CD4-positive, alpha-beta T cell (primary cell): ENCODE measurements around the gene PCDH9. TPM values are rescaled to one million over a fixed set of nuclear protein-coding genes. Genes with fewer than 3 reads are reported as not detected.

Source experiments
- ATAC-seq: fragments of 200-7000 bp; cut with Tn5 transposase; one replicate; pipeline ENCODE4 v1.10.0; 2022; ENCODE audit warnings: mild to moderate bottlenecking; ENCODE audit not compliant: poor library complexity
- CTCF ChIA-PET: fragments of 350-600 bp; sonication (Branson Sonifier 250); formaldehyde crosslinking; loops from one replicate; lab custom pipeline; 2021; ENCODE audit warnings: antibody characterized with exemption, inconsistent platforms; lab: Charles Lee
- POLR2A ChIA-PET: fragments of 350-600 bp; sonication (Branson Sonifier 250); formaldehyde crosslinking; loops from one replicate; lab custom pipeline; 2021; ENCODE audit warnings: antibody characterized with exemption, inconsistent platforms; lab: Charles Lee
- DNase-seq, 14 experiments: peaks; one replicate each; pipeline ENCODE4 v3.0.0-alpha.2; 2013 to 2020; ENCODE audit warnings: mixed read lengths in 2 of 14
- H3K27ac ChIP-seq, 2 donors: one replicate each; pipeline versions ENCODE4 v1.5.1 to v1.7.0; 2013; ENCODE audit warnings: low read length in 2 of 2, low read depth in 1 of 2, mild to moderate bottlenecking in 1 of 2
- H3K27me3 ChIP-seq, 2 experiments: 1 replicate in 1 of 2; 2 replicates in 1 of 2; pipeline versions ENCODE4 v1.6.1 to v1.7.0; 2013; ENCODE audit warnings: low read length in 2 of 2, control low read depth in 1 of 2, mild to moderate bottlenecking in 1 of 2, moderate library complexity in 1 of 2; ENCODE audit not compliant: insufficient read depth in 2 of 2, control insufficient read depth in 1 of 2
- H3K36me3 ChIP-seq: one replicate; pipeline ENCODE4 v1.6.1; 2013; ENCODE audit warnings: low read length, control low read depth; ENCODE audit not compliant: insufficient read depth
- H3K4me1 ChIP-seq: one replicate; pipeline ENCODE4 v1.6.1; 2013; ENCODE audit warnings: low read length, control low read depth; ENCODE audit not compliant: insufficient read depth
- H3K4me3 ChIP-seq: one replicate; pipeline ENCODE4 v1.5.1; 2013; ENCODE audit warnings: mild to moderate bottlenecking, low read length, moderate library complexity
- H3K9me3 ChIP-seq, 2 experiments: 1 replicate in 1 of 2; 2 replicates in 1 of 2; pipeline versions ENCODE4 v1.6.1 to v1.7.0; 2013; ENCODE audit warnings: low read length in 2 of 2, mild to moderate bottlenecking in 2 of 2, control low read depth in 1 of 2, moderate library complexity in 1 of 2; ENCODE audit not compliant: control insufficient read depth in 1 of 2, insufficient read depth in 1 of 2
- H3K27ac Mint-ChIP-seq: one replicate; pipeline ENCODE4 v1.8.0; 2020; ENCODE audit warnings: mixed read lengths
- H3K27me3 Mint-ChIP-seq: one replicate; pipeline ENCODE4 v1.8.0; 2021; ENCODE audit warnings: mixed read lengths
- H3K36me3 Mint-ChIP-seq: one replicate; pipeline ENCODE4 v1.8.0; 2021; ENCODE audit warnings: low read depth, mixed read lengths
- H3K4me1 Mint-ChIP-seq: one replicate; pipeline ENCODE4 v1.8.0; 2021; ENCODE audit warnings: low read depth, mixed read lengths
- H3K4me3 Mint-ChIP-seq: one replicate; pipeline ENCODE4 v1.8.0; 2020; ENCODE audit warnings: mild to moderate bottlenecking, mixed read lengths
- H3K9me3 Mint-ChIP-seq: one replicate; pipeline ENCODE4 v1.8.0; 2020; ENCODE audit warnings: mixed read lengths
- CTCF ChIP-seq: fragments of 200-600 bp; IDR thresholded peaks from one replicate; pipeline ENCODE4 v1.8.0; 2022; ENCODE audit warnings: antibody characterized with exemption, mild to moderate bottlenecking
- intact Hi-C, 2 experiments: fragments of 100-400 bp; cut with DNase I in 1 of 2; cut with micrococcal nuclease in 1 of 2; formaldehyde crosslinking; loops; one replicate each; pipeline versions ENCODE4 v1.15.1 to v1.9.0; 2023 to 2025; cut with DNase I, micrococcal nuclease
- total RNA-seq, 174 experiments: library from RNA in 2 of 174; stranded (reverse) in 2 of 174; gene quantifications; one replicate each; pipeline ENCODE4 v1.2.3 and lab custom pipeline; 2021 to 2026

The PCDH9 gene
- total RNA-seq, 2 experiments from 2014 or later: 0.08 to 0.19 TPM

- H3K27ac Mint-ChIP-seq: no peak overlapping the region
- H3K4me3 Mint-ChIP-seq: no peak overlapping the region
- ATAC-seq (no peak), DNase-seq (no peak)
- Histone ChIP-seq H3K27ac (no peak overlapping the region), H3K9me3 (peaks cover 0 to 9% of the 10 kb centered on the region in 2 experiments), H3K4me1 (no peaks in the 10 kb centered on the region), H3K4me3 (no peak overlapping the region), H3K36me3 (no peaks in the 10 kb centered on the region), H3K27me3 (no peaks in the 10 kb centered on the region)
- no peaks in the 10 kb centered on the region for H3K27me3 Mint-ChIP-seq
- intact Hi-C loops: no loop called here
- no peaks in the 10 kb centered on the region for H3K4me1 Mint-ChIP-seq
- ChIA-PET POLR2A (no interaction called here), CTCF (no interaction called here)
- peaks cover 13% of the 10 kb centered on the region for H3K9me3 Mint-ChIP-seq
- no peak for TF ChIP-seq CTCF
- H3K36me3 Mint-ChIP-seq: no peaks in the 10 kb centered on the region
Measured at GRCh38 chr13:66424422-66424821, 805.7 kb downstream of the PCDH9 start.

GRCh38 chr13:66415444-66415843 lies 814.7 kb downstream of the PCDH9 start:
- Mint-ChIP-seq H3K9me3 (peaks cover 6% of the 10 kb centered on the region), H3K27ac (no peak overlapping the region), H3K36me3 (no peaks in the 10 kb centered on the region), H3K27me3 (no peaks in the 10 kb centered on the region), H3K4me3 (no peak overlapping the region), H3K4me1 (no peaks in the 10 kb centered on the region)
- TF ChIP-seq CTCF: no peak
- POLR2A ChIA-PET: no interaction called here
- no peak overlapping the region for H3K27ac ChIP-seq
- no peak overlapping the region for H3K4me3 ChIP-seq
- H3K27me3 ChIP-seq: no peaks in the 10 kb centered on the region
- H3K36me3 ChIP-seq: no peaks in the 10 kb centered on the region
- peaks cover 0 to 12% of the 10 kb centered on the region in 2 experiments for H3K9me3 ChIP-seq
- DNase-seq (no peak), ATAC-seq (no peak)
- intact Hi-C loops: no loop called here
- CTCF ChIA-PET: no interaction called here
- H3K4me1 ChIP-seq: no peaks in the 10 kb centered on the region

- intact Hi-C loops: no loop called here
- ATAC-seq: no peak
- no peak for TF ChIP-seq CTCF
- H3K27me3 Mint-ChIP-seq: no peaks in the 10 kb centered on the region
- no peak overlapping the region for H3K27ac ChIP-seq
- H3K36me3 Mint-ChIP-seq: no peaks in the 10 kb centered on the region
- no peak overlapping the region for H3K27ac Mint-ChIP-seq
- H3K36me3 ChIP-seq: no peaks in the 10 kb centered on the region
- no peaks in the 10 kb centered on the region for H3K4me1 ChIP-seq
- peaks cover 0 to under 1% of the 10 kb centered on the region in 2 experiments for H3K9me3 ChIP-seq
- POLR2A ChIA-PET: no interaction called here
- H3K9me3 Mint-ChIP-seq: peaks cover 6% of the 10 kb centered on the region
- no peaks in the 10 kb centered on the region for H3K4me1 Mint-ChIP-seq
- DNase-seq: no peak
- H3K4me3 Mint-ChIP-seq: no peak overlapping the region
- no peaks in the 10 kb centered on the region for H3K27me3 ChIP-seq
- no peak overlapping the region for H3K4me3 ChIP-seq
- CTCF ChIA-PET: no interaction called here
Measured at GRCh38 chr13:66414066-66414800, 815.9 kb downstream of the PCDH9 start.
